Activated naive CD4-positive, alpha-beta T cell treated with anti-CD3 and anti-CD28 coated beads, Interleukin-2, amount 50 U/mL, for 72 hours (primary cell): ENCODE data around the gene CYFIP1. TPM values are rescaled to one million over a fixed set of nuclear protein-coding genes. Genes with fewer than 3 reads are reported as not detected.
A peak's percentile ranks its signal among the peaks of the same experiment; 100 is the strongest.

Experiments
- ATAC-seq, 2 donors: fragments of 150-1000 bp; cut with Tn5 transposase; 2 replicates each; pipeline ENCODE4 v1.10.0; 2021; ENCODE audit warnings: mild to moderate bottlenecking in 2 of 2, moderate library complexity in 2 of 2
- DNase-seq, 2 donors: peaks; one replicate each; pipeline ENCODE4 v3.0.0; 2021 to 2022; ENCODE audit warnings: low spot score in 2 of 2
- H3K27ac Mint-ChIP-seq, 2 donors: one replicate each; pipeline ENCODE4 v1.8.0; 2022; ENCODE audit warnings: mild to moderate bottlenecking in 2 of 2, mixed read lengths in 2 of 2
- H3K36me3 Mint-ChIP-seq, 2 donors: one replicate each; pipeline ENCODE4 v1.8.0; 2022; ENCODE audit warnings: mixed read lengths in 2 of 2
- H3K9me3 Mint-ChIP-seq, 2 donors: one replicate each; pipeline ENCODE4 v1.8.0; 2022; ENCODE audit warnings: mixed read lengths in 2 of 2
- total RNA-seq, 2 donors: library from RNA; stranded (reverse); gene quantifications; one replicate each; pipeline ENCODE4 v1.2.3, GENCODE V29; 2022

CYFIP1 gene
- total RNA-seq, 2 donors from 2014 or later = 19.2 to 40.6 TPM

GRCh38 chr15:22978691-22979237, 1.4 kb downstream of the CYFIP1 start:
- Mint-ChIP-seq H3K27ac (no peak overlapping the region), H3K36me3 (peaks cover 6 to 9% of the 10 kb centered on the region in 2 donors), H3K9me3 (no peaks in the 10 kb centered on the region)
- peak; percentile 16 to 62 for ATAC-seq
- no peak for DNase-seq

- DNase-seq = no peak
- Mint-ChIP-seq H3K36me3 (peaks cover 5 to 8% of the 10 kb centered on the region in 2 donors), H3K27ac (no peak overlapping the region), H3K9me3 (no peaks in the 10 kb centered on the region)
- ATAC-seq = no peak
These were observed 5.4 kb downstream of the CYFIP1 start for GRCh38 chr15:22974745-22975144.

- ATAC-seq (no peak), DNase-seq (no peak)
- H3K36me3 Mint-ChIP-seq = peaks cover 6% of the 10 kb centered on the region in 2 donors
- no peak overlapping the region for H3K27ac Mint-ChIP-seq
- H3K9me3 Mint-ChIP-seq = peaks cover 0 to 3% of the 10 kb centered on the region in 2 donors
These were observed 6.2 kb downstream of the CYFIP1 start for GRCh38 chr15:22973987-22974386.

- no peak overlapping the region for H3K27ac Mint-ChIP-seq
- DNase-seq (no peak), ATAC-seq (no peak)
- peaks cover 0 to 3% of the 10 kb centered on the region in 2 donors for H3K9me3 Mint-ChIP-seq
- peaks cover 6% of the 10 kb centered on the region in 2 donors for H3K36me3 Mint-ChIP-seq
These were observed 6.9 kb downstream of the CYFIP1 start for GRCh38 chr15:22973286-22973685.

- H3K9me3 Mint-ChIP-seq = peaks cover 0 to 3% of the 10 kb centered on the region in 2 donors
- DNase-seq (no peak), ATAC-seq (no peak)
- H3K36me3 Mint-ChIP-seq = peaks cover 6% of the 10 kb centered on the region in 2 donors
- H3K27ac Mint-ChIP-seq = no peak overlapping the region
These were observed 10.7 kb downstream of the CYFIP1 start for GRCh38 chr15:22969489-22969888.

- Mint-ChIP-seq H3K36me3 (peaks cover 6% of the 10 kb centered on the region in 2 donors), H3K27ac (no peak overlapping the region), H3K9me3 (peaks cover 0 to 3% of the 10 kb centered on the region in 2 donors)
- no peak for DNase-seq
- no peak for ATAC-seq
These were observed 11.8 kb downstream of the CYFIP1 start for GRCh38 chr15:22968366-22968765.

GRCh38 chr15:22967084-22967770, 12.9 kb downstream of the CYFIP1 start:
- peaks cover 6% of the 10 kb centered on the region in 2 donors for H3K36me3 Mint-ChIP-seq
- DNase-seq (no peak), ATAC-seq (no peak)
- peaks cover 0 to 3% of the 10 kb centered on the region in 2 donors for H3K9me3 Mint-ChIP-seq
- H3K27ac Mint-ChIP-seq = no peak overlapping the region

GRCh38 chr15:22966321-22967083, 13.7 kb downstream of the CYFIP1 start:
- peaks cover 0 to 3% of the 10 kb centered on the region in 2 donors for H3K9me3 Mint-ChIP-seq
- no peak for ATAC-seq
- peaks cover 6% of the 10 kb centered on the region in 2 donors for H3K36me3 Mint-ChIP-seq

GRCh38 chr15:22963641-22964040, 16.5 kb downstream of the CYFIP1 start:
- H3K36me3 Mint-ChIP-seq = no peaks in the 10 kb centered on the region
- no peak overlapping the region for H3K27ac Mint-ChIP-seq

More at GRCh38 chr15:22966321-22967083, 13.7 kb downstream of the CYFIP1 start:
- H3K27ac Mint-ChIP-seq = no peak overlapping the region
- no peak for DNase-seq

GRCh38 chr15:22962611-22963010, 17.6 kb downstream of the CYFIP1 start:
- H3K9me3 Mint-ChIP-seq = no peaks in the 10 kb centered on the region
- DNase-seq (no peak), ATAC-seq (no peak)
- no peak overlapping the region for H3K27ac Mint-ChIP-seq
- H3K36me3 Mint-ChIP-seq = no peaks in the 10 kb centered on the region

More at GRCh38 chr15:22963641-22964040, 16.5 kb downstream of the CYFIP1 start:
- ATAC-seq = no peak
- no peaks in the 10 kb centered on the region for H3K9me3 Mint-ChIP-seq
- DNase-seq = no peak

- Mint-ChIP-seq H3K36me3 (no peaks in the 10 kb centered on the region), H3K27ac (no peak overlapping the region), H3K9me3 (no peaks in the 10 kb centered on the region)
- ATAC-seq (no peak), DNase-seq (no peak)
These were observed 18.4 kb downstream of the CYFIP1 start for GRCh38 chr15:22961762-22962161.

- no peak for DNase-seq
- Mint-ChIP-seq H3K36me3 (no peaks in the 10 kb centered on the region), H3K9me3 (no peaks in the 10 kb centered on the region), H3K27ac (no peak overlapping the region)
- no peak for ATAC-seq
These were observed 19.6 kb downstream of the CYFIP1 start for GRCh38 chr15:22960556-22960955.

GRCh38 chr15:22960126-22960525, 20.0 kb downstream of the CYFIP1 start:
- Mint-ChIP-seq H3K9me3 (no peaks in the 10 kb centered on the region), H3K27ac (no peak overlapping the region), H3K36me3 (no peaks in the 10 kb centered on the region)
- DNase-seq (no peak), ATAC-seq (no peak)

- ATAC-seq = no peak
- H3K9me3 Mint-ChIP-seq = no peaks in the 10 kb centered on the region
These were observed 20.7 kb downstream of the CYFIP1 start for GRCh38 chr15:22959321-22960101.

GRCh38 chr15:22958487-22959280, 21.5 kb downstream of the CYFIP1 start:
- DNase-seq (no peak), ATAC-seq (no peak)
- H3K27ac Mint-ChIP-seq = peak overlapping the region in 1 of 2 donors; percentile 41
- H3K9me3 Mint-ChIP-seq = no peaks in the 10 kb centered on the region
- no peaks in the 10 kb centered on the region for H3K36me3 Mint-ChIP-seq

More at GRCh38 chr15:22959321-22960101, 20.7 kb downstream of the CYFIP1 start:
- peak overlapping the region in 1 of 2 donors; percentile 14 for H3K27ac Mint-ChIP-seq
- no peak for DNase-seq
- H3K36me3 Mint-ChIP-seq = no peaks in the 10 kb centered on the region

GRCh38 chr15:22956978-22957260, 23.2 kb downstream of the CYFIP1 start:
- no peak for DNase-seq
- Mint-ChIP-seq H3K27ac (no peak overlapping the region), H3K36me3 (no peaks in the 10 kb centered on the region), H3K9me3 (no peaks in the 10 kb centered on the region)
- no peak for ATAC-seq
